HG03520 (cell line): ENCODE data around the gene RTP3.
"Not testable (repeated sequence)": the region's sequence is repeated elsewhere in the genome, so short reads cannot be mapped to it uniquely, and the experiment has no call there.

Experiments used
- ATAC-seq: cut with Tn5 transposase; IDR thresholded peaks from one replicate; pipeline ENCODE4 v1.9.1; 2021; ENCODE audit warnings: mild to moderate bottlenecking, moderate library complexity; ENCODE audit not compliant: unreplicated experiment

Gene RTP3

DNA sequence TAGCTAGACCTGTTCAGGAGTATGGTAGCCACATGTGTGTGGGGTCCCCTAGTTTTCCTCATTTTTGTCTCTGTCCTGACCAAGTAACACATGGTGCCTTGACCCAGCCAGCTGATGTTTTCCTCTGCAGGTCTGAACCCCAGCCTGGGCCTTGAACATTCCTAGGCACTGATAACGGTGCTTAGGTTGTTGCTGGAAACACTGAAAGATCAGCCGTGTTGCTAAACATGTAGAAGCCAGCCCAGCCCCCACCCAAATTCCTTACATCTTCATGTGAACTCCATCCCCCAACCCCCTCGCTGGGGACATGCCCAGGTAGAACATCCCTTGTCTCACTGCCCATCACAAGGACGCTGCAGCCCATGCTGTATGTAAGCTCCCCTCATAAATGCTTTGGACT lies 18.7 kb downstream of the RTP3 start:
- ATAC-seq, result no peak

DNA sequence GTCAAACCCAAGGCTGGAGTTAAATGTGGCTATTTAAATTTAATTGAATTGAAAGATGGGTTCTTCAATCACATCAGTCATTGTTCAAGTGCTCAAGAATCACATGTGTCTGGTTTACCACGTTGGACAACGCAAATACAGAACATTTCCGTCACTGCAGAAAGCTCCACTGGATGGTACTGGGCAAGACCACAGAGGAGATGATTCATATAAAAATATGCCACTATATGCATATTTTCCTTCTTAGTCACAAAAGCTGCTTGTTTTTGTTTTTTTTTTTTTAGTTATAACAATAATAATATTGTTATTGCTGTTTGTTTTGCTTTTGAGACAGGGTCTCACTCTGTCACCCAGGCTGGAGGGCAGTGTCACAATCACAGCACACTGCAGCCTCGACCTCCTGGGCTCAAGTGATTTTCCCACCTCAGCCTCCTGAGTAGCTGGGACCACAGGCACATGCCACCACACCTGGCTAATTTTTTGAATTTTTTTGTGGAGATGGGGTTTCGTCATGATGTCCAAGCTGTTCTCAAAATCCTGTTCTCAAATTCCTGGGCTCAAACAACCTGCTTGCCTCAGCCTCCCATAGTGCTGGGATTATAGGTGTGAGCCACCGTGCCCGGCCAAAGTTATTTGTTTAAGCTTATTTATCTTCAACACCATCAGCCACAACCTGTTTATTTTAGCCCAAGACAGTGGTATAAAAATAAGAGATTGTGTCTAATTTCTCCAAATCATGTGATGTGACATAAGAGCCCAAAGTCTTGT lies 19.4 kb downstream of the RTP3 start:
- no peak for ATAC-seq

DNA sequence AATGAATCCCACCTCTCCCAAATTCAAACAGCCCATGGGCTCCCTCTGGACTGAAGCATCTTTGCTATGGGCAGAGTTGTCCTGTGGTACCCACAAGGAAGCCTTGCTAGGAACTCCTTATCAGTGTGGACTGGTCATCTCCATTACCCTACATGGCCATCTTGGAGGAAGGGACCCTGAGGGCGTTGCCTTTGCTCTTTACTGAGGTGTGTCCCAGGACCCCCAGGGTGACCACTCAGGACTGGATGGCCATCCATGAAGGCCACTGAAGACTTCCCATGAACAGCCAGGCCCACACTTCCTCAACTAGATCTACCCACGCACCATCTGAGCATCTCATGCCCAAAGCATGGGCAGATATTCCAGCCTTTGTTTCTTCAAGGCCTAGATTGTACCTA lies 20.0 kb downstream of the RTP3 start:
- ATAC-seq, result no peak

DNA sequence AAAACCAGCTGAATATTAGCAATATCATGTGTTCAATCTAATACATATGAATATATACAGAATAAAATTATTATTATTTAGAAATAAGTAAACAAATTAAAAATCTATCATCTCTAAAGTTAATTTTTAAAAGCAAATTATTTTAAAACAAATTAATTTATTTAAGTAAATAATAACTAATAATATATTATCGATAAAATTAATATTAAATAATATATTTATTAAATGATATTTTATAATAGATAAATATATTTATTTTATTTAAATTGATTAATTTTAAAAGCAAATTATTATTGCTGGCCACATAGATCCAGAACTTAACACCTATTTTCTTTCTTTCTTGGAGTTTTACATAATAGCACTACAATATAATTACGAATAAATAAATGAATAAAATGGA lies 22.2 kb downstream of the RTP3 start:
- no peak for ATAC-seq

DNA sequence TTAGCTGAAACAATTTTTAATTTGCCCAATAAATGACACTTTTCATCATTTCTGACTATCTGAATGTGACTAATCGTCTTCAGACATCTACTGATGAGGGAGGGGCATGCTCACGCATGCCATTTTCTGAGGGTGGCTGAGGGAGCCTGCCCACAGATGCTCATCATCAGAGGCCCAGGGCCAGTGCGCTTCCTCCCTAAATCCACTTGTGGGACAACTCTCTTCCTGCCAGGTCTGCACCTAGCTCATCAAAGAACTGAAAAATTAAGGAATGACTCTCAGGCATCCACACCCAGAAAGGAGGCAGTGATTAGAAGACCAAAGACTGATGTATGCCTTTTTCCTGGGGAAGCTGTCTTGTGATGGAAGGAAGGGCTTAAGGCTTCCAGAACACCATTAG lies 22.8 kb downstream of the RTP3 start:
- ATAC-seq, result no peak

DNA sequence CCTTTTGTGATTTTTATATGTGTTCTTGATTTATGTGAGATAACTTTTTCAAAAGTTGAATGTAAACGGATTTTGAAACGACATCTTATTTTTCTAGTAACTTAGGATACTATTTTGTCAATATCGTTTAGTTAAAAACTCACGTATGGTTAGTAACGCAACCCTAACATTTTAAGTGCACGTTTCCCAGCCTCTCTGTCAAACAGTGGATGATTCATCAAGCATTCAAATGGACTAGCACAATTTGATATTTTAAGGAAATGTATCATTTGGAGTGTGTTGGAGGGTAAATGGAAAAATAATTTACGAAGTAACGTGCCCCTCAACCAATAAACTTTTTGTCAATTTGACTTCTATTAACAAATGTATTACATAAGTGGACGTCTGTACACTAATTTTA lies 23.3 kb downstream of the RTP3 start:
- ATAC-seq, result no peak

DNA sequence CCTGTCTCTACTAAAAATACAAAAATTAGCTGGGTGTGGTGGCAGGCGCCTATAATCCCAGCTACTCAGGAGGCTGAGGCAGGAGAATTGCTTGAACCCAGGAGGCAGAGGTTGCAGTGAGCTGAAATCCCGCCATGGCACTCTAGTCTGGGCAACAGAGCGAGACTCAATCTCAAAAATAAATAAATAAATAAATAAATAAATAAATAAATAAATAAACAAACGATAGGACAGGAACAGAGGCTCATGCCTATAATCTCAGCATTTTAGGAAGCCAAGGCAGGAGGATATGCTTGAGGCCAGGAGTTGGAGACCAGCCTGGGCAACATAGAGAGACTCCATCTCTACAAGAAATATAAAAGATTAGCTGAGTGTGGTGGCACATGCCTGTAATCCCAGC lies 24.4 kb downstream of the RTP3 start:
- not testable (repeated sequence) for ATAC-seq

DNA sequence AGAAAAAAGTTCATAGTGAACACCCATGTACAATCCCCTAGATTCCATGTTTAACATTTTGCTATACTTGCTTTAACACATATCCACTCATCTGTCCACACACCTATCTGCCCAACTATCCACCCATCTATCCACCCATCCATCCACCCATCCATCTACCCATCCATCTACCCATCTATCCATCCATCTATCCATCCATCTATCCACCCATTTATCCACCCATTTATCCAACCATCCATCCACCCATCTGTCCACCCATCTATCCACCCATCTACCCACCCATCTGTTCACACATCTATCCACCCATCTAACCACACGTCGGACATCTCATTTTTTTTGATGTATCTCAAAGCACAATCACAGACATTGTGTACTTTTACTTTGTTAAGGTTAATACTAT lies 25.8 kb downstream of the RTP3 start:
- ATAC-seq, result no peak

DNA sequence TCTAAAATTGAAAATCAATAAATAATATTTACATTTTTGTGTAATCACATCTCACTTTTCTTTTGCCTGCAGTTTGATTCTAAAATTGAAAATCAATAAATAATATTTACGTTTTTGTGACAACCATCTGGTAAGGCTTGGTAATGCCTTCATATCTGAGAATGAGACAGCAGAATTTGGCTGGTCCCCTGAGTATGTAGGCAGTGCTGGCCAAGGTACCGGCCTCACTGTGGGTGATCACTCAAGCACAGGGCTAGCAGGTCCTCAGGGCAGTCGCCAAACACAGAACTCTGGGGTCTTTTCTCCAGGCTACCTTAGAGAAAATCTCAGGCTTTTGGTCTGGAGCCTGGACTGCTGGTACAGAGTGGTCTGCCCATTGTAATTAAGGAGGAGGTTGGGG lies 26.2 kb downstream of the RTP3 start:
- no peak for ATAC-seq

DNA sequence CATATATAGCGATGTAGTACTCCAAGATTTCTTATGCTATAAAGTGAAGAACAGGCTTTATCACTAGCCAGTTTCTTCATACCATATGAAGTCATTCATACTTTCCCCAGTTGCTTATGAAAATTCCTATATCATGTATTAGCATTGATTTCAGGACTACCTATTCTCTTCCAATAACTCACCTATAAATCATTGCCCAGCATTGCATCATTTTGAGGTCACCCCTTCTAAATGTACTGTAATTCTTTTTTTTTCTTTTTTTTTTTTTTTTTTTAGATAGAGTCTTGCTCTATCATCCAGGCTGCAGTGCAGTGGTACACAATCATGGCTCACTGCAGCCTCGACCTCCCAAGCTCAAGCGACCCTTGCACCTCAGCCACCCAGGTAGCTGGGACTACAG lies 27.1 kb downstream of the RTP3 start:
- ATAC-seq, result no peak

DNA sequence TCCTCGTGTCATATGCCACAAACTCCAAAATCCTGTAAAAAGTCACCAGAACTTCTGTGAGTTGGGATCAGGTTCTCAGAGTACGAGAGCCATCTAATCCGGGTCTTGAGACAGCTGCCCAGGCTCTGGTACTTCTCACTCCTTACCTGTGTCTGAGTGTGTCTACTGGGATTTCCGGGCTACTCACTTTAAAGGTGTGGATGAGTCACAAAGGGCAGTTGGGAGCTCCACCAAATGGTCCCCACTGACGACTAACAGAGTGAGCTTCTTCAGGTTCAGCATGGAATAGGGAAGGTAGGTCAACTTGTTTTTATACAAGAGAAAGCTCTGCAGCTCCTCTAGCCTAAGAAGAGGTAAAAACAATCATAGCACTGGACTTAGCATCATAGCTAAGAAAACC lies 29.5 kb downstream of the RTP3 start:
- no peak for ATAC-seq

DNA sequence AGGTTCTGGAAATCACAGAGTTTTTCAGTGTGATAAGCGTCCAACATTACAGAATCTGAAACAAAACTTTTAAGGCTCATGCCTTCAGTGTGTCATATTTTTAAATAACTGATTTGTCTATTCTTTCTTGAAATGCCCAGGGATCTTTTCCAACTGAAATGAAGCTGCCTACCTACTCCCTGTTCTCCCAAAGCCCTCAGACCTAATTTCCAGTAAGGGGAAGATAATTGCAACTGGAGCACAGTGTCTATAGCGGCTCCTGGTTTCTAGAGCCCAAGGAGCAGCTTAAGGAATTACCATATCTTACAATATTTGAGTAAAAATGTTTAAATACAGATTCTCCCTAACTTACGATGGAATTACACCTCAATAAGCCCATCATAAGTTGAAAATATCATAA lies 35.3 kb downstream of the RTP3 start:
- ATAC-seq, result no peak

DNA sequence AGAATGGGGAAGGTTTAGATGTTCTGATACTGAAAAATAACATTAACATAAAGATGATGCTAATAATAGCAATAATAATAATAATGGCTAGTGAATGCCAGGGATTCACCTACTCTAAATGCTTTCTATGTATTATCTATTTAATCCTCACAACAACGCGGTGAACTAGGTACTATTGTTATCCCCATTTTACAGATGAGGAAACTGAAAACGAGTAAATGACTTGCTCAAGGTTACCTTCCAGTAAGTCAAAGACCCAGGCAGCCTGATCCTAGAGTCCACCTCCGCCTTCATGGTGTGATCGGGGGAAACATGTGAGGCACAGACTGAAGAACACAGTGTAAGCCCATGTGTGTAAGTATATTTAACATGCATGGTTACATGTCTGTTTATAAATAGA lies 38.0 kb downstream of the RTP3 start:
- ATAC-seq, result no peak

DNA sequence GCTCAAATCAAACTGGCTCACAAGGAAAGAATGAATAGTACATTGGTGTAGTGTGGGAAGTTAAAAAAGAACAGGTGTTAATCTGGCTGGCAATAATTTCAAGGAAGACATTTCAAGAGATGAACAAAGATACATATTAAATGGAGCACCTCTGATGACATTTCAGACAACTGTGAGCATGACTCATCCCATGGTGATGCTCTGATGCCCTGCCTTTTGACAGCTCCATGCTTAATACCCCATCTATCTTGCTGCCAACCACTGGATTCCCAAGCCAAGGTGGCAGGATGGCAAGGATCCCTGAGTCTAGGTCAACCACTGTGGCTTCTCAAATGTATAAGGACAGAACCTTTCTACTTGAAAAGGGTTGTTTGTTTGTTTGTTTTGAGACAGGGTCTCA lies 39.0 kb downstream of the RTP3 start:
- no peak for ATAC-seq

DNA sequence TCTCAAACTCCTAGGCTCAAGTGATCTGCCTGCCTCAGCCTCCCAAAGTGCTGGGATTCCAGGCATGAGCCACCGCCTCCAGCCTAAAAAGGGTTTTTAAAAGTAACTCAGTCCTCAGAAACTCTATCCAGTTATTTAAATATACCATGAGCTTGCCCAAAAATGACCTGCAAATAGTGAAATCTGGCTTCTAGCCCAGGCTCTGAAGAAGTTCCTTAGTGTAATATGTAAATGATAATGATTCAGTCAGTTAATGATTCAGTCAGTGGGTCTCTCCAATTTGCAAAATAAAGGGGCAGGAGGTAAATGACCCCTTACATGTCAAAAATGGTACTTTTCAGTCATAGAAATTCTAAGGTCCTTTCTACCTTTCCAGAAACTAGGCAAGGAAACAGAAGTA lies 39.5 kb downstream of the RTP3 start:
- no peak for ATAC-seq

DNA sequence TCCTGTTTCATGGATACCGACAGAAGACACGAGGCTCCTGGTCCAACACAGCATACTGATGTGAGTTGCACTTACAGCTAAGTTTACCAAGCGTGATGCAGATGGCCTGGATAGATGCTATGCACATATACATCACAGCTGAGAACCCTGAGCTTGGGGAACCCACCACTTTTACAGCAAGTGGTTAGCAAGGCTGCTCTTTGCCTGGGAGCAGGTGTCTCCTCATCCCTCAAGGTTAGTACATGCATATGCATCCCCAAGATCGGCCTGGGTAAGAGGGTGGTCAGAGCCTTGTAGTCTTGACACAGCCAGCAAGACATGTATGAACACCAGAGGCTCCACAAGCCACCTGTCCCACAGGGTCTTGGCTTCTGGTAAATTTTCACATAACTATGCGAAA lies 40.0 kb downstream of the RTP3 start:
- no peak for ATAC-seq

DNA sequence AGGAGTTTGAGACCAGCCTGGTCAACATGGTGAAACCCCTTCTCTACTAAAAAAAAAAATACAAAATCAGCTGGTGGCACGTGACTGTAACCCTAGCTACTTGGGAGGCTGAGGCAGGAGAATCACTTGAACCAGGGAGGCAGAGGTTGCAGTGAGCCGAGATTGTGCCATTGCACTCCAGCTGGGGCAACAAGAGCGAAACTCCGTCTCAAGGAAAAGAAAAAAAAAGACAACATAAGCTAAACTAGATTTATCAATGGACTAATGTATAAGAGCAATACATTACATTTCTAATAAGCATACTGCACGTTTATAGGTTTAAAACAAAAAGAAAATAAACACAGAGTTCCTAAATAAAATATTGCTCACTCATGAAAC lies 40.6 kb downstream of the RTP3 start:
- ATAC-seq, result not testable (repeated sequence)

DNA sequence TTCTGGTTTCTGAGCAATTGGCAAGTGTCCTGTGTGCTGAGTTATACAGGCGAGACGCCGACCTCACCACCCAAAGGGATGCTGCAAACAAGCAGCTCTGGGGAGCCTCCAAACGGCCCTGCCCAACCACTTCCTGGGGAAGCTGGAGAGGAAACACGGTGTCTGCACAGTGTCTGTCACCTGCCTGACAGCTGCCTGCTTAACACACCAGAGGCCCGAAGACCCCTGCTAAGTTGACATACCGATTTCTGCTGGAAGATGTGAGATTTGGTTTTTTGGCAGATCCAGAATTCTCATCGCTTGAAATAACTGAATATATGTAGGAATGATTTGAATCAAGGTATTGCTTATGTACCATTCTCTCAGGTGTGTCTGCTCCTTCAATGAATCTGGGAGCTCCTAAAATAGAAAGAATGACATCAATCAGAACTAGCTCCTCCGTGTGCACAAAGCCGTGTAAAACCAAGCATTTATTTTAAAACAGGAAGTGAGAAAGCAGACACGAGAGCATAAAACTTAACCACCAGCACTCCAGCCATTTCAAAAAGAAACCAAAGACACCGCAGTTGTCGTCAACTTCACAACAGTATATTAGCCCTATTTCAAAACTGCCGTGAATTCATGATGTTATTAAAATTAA lies 41.1 kb downstream of the RTP3 start:
- ATAC-seq, result peak; percentile 74

DNA sequence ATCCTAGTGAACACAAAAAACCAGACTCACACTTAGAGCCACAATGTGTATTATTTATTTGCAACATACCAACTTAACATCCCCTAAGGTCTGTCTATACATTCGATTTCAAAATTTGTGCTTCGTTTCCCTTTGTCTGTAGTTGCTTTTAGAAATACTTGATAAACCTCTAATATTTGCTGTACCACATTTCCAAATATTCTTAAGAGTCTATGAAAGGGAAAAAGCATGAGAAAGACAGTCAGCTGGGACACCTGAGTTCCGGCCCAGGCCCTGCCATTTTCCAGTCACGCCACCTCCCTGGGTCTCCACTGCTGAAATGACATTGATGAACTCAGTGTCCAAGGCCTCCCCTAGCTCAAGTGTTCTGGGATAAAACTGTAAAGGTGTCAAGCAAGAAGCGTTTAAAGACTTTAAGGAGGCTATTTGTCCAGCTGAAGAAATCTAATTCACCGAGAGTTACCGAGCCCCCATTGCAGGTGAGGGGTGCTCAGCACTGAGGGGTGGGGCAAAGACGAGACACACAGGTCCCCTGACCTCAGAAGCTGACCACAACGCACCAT lies 41.7 kb downstream of the RTP3 start:
- no peak for ATAC-seq

DNA sequence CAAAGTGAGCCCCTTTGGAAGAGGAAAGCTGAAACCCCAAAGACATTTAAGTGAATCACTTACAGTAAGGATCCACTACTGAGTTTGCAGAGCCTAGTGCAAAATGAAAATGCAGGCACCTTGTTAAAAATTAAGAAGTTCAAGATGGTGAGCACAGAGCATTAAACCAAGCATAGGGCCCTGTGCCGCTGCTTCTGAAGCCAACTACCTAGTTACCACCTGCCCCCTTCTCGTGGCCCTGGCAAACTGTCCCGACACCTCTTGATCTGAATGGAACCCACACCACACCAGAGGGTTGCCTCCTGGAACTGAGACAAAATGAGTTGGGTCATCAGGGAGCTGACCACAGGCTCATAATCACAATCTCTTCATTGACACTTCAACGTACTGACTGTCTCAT lies 42.8 kb downstream of the RTP3 start:
- ATAC-seq, result no peak

DNA sequence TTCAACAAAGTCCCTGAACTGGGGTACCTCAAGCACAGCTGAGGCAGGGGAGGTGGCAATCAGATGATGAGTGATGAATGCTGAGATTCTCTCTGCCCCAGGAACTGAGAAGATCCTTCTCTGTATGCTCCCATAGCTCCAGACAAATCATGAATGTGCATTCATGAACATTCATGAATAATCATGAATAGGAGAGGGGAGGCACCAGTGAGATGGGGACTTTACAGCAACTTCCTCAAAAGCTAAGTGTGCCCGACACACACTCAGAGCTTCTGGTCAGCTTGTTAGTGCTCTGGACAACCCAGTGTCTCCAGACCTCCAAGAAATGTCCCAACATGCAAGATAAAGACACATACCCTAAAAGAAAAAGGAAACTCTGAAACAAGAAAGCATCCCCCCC lies 44.1 kb downstream of the RTP3 start:
- no peak for ATAC-seq

DNA sequence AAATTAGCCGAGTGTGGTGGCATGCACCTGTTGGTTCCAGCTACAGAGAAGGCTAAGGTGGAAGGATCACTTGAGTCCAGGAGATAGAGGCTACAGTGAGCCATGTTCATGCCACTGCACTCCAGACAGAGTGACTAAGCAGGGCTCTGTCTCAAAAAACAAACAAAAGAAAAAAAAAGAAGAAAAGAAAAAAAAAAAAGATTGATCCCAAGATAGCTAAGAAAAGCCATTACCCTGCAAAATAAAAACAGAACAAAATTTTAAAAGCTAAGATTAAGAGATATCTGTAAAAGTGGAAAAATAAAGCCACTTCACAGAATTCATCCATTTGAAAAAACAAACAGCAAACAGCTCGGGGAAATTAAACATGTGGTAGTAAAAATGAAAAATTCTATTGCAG lies 44.6 kb downstream of the RTP3 start:
- ATAC-seq, result no peak

DNA sequence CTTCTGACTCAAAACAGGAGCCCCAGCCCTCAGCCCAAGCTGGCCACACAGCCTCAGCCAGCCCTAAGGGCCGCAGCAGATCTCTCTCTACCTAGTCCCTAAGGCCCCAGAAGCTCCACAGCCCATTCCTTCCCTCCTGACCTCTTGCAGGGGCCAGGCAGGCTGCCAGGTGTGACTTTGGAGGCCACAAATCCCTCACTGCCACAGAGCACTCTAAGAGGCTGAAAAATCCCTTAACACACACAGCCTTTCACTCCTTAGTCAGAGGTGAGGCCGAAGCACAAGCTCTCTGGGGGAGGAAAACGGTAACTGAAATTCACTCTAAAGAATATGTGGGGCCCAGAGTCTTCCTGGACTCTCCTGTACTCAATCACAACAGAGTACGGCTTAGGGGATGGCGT lies 45.0 kb downstream of the RTP3 start:
- no peak for ATAC-seq
